HL-60 (cell line): ENCODE data around the gene DEGS2.
"Not testable (repeated sequence)": the region's sequence is repeated elsewhere in the genome, so short reads cannot be mapped to it uniquely, and the experiment has no call there.

Experiments used
- DNase-seq, 2 experiments: peaks; one replicate each; pipeline ENCODE4 v3.0.0-alpha.2; 2010 to 2020; ENCODE audit warnings: low read depth in 1 of 2, low spot score in 1 of 2
- H3K27ac ChIP-seq: fragments of 250-450 bp; sonication (Bioruptor Pico); replicated peaks from 2 replicates; pipeline ENCODE4 v1.5.1; 2020; ENCODE audit warnings: mild to moderate bottlenecking, moderate library complexity
- H3K27me3 ChIP-seq: fragments of 250-450 bp; sonication (Bioruptor Pico); 2 replicates; pipeline ENCODE4 v1.5.1; 2021; ENCODE audit warnings: mild to moderate bottlenecking, moderate library complexity; ENCODE audit not compliant: insufficient read depth, poor library complexity, severe bottlenecking
- H3K4me3 ChIP-seq: replicated peaks from 2 replicates; pipeline ENCODE4 v1.5.1; 2011; ENCODE audit warnings: mild to moderate bottlenecking, control low read depth, low read length; ENCODE audit not compliant: insufficient read depth
- GABPA ChIP-seq: IDR thresholded peaks from 2 replicates; pipeline ENCODE4 v1.6.1; 2012; ENCODE audit warnings: low read depth
- POLR2AphosphoS5 ChIP-seq: IDR thresholded peaks from 2 replicates; pipeline ENCODE4 v1.6.1; 2012; ENCODE audit warnings: low read depth
- SPI1 ChIP-seq: IDR thresholded peaks from 2 replicates; pipeline ENCODE4 v1.6.1; 2012; ENCODE audit warnings: low read depth, mild to moderate bottlenecking, borderline replicate concordance
- TF ChIP-seq, protein P1 (sequence below): IDR thresholded peaks from 2 replicates; pipeline ENCODE4 v1.6.1; 2012; ENCODE audit warnings: low read depth; ENCODE audit not compliant: insufficient replicate concordance
- TF ChIP-seq, protein P2 (sequence below): IDR thresholded peaks from one replicate; pipeline ENCODE4 v1.5.1; 2011; ENCODE audit warnings: low read length, control low read depth, inconsistent platforms; ENCODE audit not compliant: insufficient read depth

The DEGS2 gene

DNA sequence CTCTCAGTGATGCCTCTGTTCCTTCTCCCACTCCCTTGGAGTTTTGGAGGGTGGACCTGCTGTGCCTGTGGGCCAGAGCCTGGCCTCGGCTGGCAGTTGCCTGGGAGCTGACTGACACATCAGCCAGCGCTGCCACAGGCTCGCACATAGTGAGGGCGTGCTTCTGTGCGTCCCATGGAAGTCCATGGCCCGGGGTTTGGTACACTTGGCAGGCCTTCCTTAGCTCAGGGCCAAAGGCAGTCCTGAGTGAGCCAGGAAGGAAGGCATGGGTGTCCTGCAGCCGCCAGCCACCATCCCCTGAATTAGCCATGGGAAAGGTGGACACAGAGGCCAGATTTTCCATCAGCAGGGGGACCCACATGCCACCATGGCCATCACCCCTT, 1.1 kb upstream of the DEGS2 start:
- Histone ChIP-seq H3K4me3 (no peak overlapping the region), H3K27me3 (peaks cover 14% of the 10 kb centered on the region), H3K27ac (no peak overlapping the region)
- no peak for DNase-seq
- TF ChIP-seq, protein P1, sequence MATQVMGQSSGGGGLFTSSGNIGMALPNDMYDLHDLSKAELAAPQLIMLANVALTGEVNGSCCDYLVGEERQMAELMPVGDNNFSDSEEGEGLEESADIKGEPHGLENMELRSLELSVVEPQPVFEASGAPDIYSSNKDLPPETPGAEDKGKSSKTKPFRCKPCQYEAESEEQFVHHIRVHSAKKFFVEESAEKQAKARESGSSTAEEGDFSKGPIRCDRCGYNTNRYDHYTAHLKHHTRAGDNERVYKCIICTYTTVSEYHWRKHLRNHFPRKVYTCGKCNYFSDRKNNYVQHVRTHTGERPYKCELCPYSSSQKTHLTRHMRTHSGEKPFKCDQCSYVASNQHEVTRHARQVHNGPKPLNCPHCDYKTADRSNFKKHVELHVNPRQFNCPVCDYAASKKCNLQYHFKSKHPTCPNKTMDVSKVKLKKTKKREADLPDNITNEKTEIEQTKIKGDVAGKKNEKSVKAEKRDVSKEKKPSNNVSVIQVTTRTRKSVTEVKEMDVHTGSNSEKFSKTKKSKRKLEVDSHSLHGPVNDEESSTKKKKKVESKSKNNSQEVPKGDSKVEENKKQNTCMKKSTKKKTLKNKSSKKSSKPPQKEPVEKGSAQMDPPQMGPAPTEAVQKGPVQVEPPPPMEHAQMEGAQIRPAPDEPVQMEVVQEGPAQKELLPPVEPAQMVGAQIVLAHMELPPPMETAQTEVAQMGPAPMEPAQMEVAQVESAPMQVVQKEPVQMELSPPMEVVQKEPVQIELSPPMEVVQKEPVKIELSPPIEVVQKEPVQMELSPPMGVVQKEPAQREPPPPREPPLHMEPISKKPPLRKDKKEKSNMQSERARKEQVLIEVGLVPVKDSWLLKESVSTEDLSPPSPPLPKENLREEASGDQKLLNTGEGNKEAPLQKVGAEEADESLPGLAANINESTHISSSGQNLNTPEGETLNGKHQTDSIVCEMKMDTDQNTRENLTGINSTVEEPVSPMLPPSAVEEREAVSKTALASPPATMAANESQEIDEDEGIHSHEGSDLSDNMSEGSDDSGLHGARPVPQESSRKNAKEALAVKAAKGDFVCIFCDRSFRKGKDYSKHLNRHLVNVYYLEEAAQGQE: no peak

DNA sequence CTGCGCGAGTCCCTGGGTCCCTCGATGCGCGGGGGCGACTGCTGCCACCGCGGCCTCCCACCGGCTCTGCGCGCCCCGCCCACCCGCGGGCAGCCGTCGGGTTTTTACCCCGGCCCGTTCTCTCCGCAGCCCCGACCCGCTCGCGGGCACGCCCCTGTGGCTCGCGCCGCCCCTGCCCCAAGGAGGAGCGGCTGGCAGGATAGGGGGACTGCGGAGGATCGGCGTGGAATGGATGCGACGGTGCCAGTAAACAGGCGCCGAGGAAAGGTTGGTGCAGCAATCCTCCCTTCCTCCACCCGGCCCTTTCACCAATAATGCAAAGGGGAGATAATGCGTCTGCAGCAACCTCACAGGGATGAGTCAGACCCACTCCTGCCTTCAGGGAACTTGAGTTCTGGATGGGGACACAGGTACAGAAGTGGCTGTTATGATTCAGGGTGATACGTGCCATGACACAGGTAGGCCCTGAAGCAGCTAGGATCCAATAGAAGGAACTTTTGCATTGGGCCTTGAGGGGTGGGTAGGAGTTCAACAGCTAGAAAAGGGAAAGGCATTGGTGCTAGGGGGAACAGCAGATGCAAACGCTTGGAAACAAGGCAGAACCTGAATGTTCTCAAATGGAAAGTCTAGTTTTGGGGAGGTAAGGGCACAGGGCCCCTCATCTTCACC, 554 bp upstream of the DEGS2 start:
- no peak overlapping the region for H3K27ac ChIP-seq
- H3K4me3 ChIP-seq: no peak overlapping the region; the same call in 1 of the 2 replicates
- TF ChIP-seq, protein P1: no peak
- TF ChIP-seq SPI1 (no peak), GABPA (no peak), POLR2AphosphoS5 (no peak)
- TF ChIP-seq, protein P2, sequence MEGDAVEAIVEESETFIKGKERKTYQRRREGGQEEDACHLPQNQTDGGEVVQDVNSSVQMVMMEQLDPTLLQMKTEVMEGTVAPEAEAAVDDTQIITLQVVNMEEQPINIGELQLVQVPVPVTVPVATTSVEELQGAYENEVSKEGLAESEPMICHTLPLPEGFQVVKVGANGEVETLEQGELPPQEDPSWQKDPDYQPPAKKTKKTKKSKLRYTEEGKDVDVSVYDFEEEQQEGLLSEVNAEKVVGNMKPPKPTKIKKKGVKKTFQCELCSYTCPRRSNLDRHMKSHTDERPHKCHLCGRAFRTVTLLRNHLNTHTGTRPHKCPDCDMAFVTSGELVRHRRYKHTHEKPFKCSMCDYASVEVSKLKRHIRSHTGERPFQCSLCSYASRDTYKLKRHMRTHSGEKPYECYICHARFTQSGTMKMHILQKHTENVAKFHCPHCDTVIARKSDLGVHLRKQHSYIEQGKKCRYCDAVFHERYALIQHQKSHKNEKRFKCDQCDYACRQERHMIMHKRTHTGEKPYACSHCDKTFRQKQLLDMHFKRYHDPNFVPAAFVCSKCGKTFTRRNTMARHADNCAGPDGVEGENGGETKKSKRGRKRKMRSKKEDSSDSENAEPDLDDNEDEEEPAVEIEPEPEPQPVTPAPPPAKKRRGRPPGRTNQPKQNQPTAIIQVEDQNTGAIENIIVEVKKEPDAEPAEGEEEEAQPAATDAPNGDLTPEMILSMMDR: no peak
- peaks cover 14% of the 10 kb centered on the region for H3K27me3 ChIP-seq
- DNase-seq: no peak

DNA sequence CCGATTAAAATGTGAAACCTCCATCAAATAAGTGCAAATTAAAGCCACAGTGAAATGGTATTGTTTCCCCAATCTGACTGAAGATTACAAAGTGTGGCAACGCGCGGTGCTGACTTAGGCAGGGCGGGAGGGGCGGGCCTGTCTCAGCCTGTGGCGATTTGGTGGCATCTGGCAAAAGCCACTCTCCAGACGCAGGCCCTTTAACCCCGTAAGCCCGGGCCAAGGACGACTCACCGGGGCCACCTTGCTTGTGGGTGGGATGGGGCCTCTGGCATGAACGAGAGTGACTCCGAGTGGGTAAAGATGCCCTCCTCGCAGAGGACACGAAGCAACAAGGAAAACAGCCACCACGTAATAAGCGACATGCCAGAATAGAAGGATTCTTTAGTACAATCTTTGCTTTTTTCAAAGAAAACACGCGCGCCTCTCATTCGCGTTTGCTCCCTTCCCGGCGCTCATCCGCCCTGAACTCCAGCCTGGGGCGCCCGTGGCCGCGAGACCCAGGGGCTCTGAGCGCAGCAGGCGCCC, 815 bp downstream of the DEGS2 start:
- TF ChIP-seq GABPA (no peak), POLR2AphosphoS5 (no peak)
- TF ChIP-seq, protein P2: no peak
- DNase-seq: no peak
- no peak overlapping the region for H3K4me3 ChIP-seq
- no peak overlapping the region for H3K27ac ChIP-seq
- peaks cover 14% of the 10 kb centered on the region for H3K27me3 ChIP-seq

DNA sequence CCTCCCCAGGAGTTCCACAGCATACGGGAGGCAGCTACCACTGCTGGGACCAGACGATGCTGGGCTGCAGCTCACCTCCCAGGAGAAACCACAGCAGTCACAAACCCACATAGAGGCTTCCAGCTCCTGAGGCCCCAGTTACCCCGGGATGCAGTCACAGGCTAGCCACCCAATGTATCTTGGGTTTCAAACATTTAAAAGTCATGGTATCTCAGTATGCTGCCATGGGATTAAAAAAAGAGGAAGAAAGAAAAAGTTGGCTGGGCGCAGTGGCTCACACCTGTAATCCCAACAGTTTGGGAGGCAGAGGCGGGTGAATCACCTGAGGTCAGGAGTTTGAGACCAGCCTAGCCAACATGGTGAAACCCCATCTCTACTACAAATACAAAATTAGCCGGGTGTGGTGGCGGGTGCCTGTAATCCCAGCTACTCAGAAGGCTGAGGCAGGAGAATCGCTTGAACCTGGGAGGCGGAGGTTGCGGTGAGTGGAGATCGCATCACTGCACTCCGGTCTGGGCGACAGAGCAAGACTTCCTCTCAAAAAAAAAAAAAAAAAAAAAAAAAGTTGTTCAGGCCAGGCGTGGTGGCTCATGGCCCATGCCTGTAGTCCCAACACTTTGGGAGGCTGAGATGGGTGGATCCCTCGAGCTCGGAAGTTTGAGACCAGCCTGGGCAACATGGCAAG, 1.8 kb downstream of the DEGS2 start:
- not testable (repeated sequence) for DNase-seq, H3K4me3 ChIP-seq, H3K27ac ChIP-seq
- H3K27me3 ChIP-seq: peaks cover 14% of the 10 kb centered on the region
